AML-193 (cell line): ENCODE results near the gene UNC5B.

Source experiments
- DNase-seq, 2 experiments: peaks; one replicate each; lab custom pipeline; 2025; lab: John Stamatoyannopoulos, UW

UNC5B gene

GRCh38 chr10:71212318-71213126, at the start of gene UNC5B:
Gene UNC5B, plus strand, starts transcription at chr10:71212570. Its CDS starts 416 bp downstream, at chr10:71212986.
- DNase-seq, result peak in 1 of 2 experiments; percentile 16

GRCh38 chr10:71173466-71173865, 38.9 kb upstream of the UNC5B start:
- no peak for DNase-seq

GRCh38 chr10:71176661-71177060, 35.7 kb upstream of the UNC5B start:
- DNase-seq, result no peak

GRCh38 chr10:71177651-71178199, 34.6 kb upstream of the UNC5B start:
- DNase-seq, result no peak

- DNase-seq, result no peak
Observed at GRCh38 chr10:71178880-71179279, 33.5 kb upstream of the UNC5B start.

- DNase-seq, result no peak
Observed at GRCh38 chr10:71179382-71179781, 33.0 kb upstream of the UNC5B start.

GRCh38 chr10:71184421-71184820, 27.9 kb upstream of the UNC5B start:
- DNase-seq, result no peak

GRCh38 chr10:71185209-71185608, 27.2 kb upstream of the UNC5B start:
- no peak for DNase-seq

- no peak for DNase-seq
Observed at GRCh38 chr10:71187197-71187596, 25.2 kb upstream of the UNC5B start.

- DNase-seq, result no peak
Observed at GRCh38 chr10:71187600-71187999, 24.8 kb upstream of the UNC5B start.

- no peak for DNase-seq
Observed at GRCh38 chr10:71188201-71188600, 24.2 kb upstream of the UNC5B start.

- no peak for DNase-seq
Observed at GRCh38 chr10:71191019-71191418, 21.4 kb upstream of the UNC5B start.

GRCh38 chr10:71191551-71192076, 20.8 kb upstream of the UNC5B start:
- DNase-seq, result no peak

- DNase-seq, result no peak
Observed at GRCh38 chr10:71193516-71193915, 18.9 kb upstream of the UNC5B start.

GRCh38 chr10:71197955-71198354, 14.4 kb upstream of the UNC5B start:
- DNase-seq, result no peak

GRCh38 chr10:71201849-71202248, 10.5 kb upstream of the UNC5B start:
- DNase-seq, result no peak

GRCh38 chr10:71202314-71202713, 10.1 kb upstream of the UNC5B start:
- DNase-seq, result no peak

- no peak for DNase-seq
Observed at GRCh38 chr10:71203124-71203523, 9.2 kb upstream of the UNC5B start.

- no peak for DNase-seq
Observed at GRCh38 chr10:71203716-71204115, 8.7 kb upstream of the UNC5B start.

- DNase-seq, result no peak
Observed at GRCh38 chr10:71204746-71205145, 7.6 kb upstream of the UNC5B start.

- DNase-seq, result no peak
Observed at GRCh38 chr10:71205468-71205867, 6.9 kb upstream of the UNC5B start.

GRCh38 chr10:71206911-71207310, 5.5 kb upstream of the UNC5B start:
- DNase-seq, result no peak

- no peak for DNase-seq
Observed at GRCh38 chr10:71207578-71207977, 4.8 kb upstream of the UNC5B start.

GRCh38 chr10:71209352-71209715, 3.0 kb upstream of the UNC5B start:
- DNase-seq, result no peak
